HG03378 (cell line): ENCODE results near the gene WBP2.
"Not testable (repeated sequence)": the region's sequence is repeated elsewhere in the genome, so short reads cannot be mapped to it uniquely, and the experiment has no call there.

Experiments
- ATAC-seq: cut with Tn5 transposase; IDR thresholded peaks from one replicate; pipeline ENCODE4 v1.9.1; 2021; ENCODE audit warnings: mild to moderate bottlenecking, moderate library complexity; ENCODE audit not compliant: unreplicated experiment

WBP2 gene

DNA sequence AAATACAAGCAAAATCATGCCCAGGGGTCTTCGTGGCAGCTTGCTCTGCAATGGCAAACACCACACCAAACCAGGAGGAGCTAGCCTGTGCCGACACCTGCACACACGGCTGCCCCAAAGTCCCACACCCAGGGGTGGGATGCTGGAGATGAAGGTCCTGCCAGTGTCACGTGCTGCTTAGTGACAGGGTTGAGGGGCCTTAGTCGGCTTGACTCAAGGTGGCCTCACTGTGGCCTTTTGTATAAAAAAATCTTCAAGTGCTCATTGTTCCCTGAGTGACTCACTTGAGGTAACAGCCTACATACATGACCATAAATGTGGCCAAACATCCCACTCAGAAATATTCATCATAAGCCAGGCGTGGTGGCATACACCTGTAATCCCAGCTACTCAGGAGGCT lies 34.3 kb upstream of the WBP2 start:
- ATAC-seq = no peak

DNA sequence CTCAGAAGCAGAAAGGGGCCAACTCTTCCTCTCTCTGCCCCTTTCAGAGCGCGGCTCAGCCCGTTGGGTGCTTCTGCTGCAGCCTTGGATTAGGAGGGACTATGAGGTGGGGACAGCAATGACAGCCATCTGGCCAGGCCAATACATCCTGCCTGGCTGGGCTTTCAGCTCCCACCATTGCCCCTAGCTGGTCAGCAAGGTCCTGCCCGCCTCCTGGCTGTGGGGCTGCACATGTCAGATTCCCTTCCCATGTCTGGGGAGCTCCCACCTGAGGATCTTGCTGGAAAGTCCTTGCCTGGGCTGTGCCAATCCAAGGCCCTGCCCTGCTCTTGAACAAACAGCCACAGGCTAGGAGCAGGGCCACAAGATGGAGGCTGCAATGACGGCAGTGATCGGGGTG lies 33.3 kb upstream of the WBP2 start:
- no peak for ATAC-seq

DNA sequence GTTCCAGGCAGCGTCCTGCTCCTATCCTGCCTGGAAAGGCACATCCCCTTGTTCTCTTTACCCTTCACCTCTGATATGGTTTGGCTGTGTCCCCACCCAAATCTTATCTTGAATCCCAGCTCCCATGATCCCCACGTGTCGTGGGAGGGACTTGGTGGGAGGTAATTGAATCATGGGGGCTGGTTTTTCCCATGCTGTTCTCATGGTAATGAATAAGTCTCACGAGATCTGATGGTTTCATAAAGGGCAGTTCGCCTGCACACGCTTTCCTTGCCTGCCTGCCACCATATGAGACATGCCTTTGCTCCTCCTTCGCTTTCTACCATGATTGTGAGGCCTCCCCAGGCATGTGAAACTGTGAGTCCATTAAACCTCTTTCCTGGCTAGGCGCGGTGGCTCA lies 30.7 kb upstream of the WBP2 start:
- ATAC-seq = not testable (repeated sequence)

DNA sequence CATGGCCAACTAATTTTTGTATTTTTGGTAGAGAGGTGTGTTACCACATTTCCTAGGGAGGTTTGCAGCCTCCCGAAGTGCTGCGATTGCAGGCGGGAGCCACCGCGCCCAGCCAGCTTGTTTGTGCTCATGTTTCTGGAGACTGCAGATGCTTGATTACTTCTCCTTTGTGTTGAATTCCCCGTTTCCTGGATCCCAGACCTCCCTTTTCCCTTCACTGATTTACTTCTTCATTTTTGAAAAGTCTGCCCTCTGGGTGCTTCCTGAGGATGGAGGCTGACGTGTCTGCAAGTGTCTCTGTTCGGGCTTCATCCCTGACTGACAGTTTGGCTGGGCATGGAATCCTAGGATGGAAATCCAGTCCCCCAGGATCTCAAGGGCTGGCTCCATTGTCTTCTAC lies 30.3 kb upstream of the WBP2 start:
- ATAC-seq = no peak

DNA sequence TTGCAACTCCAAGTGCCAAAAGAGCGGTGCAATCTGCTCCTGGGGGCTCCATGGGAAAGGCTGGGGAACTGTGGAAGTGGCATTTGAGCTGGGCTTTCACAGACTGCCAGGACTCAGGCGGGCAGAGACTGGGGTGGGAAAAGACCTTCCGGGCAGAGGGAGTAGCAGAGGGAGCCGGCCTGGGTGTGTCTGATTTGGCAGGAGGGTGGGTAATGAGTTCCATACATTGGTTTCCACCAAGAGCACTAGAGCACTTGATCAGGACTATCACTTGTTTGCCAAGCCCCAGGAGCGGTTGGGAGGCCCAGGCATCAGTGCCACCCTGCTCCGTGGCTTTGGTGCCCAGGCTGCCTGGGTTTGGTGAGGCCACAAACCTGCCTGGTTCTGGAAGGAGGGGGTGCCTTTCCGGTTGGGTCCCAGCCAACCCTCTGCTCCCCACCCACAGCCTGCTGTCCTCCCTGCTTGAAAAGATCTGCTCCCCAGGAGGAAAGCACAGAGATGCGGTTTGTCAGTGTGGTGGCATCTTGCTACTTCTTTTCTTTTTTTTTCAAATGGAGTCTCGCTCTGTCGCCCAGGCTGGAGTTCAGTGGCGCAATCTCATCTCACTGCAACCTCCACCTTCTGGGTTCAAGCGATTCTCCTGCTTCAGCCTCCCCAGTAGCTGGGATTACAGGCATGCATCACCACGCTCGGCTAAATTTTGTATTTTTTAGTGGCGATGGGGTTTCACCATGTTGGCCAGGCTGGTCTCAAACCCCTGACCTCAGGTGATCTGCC lies 26.7 kb upstream of the WBP2 start:
- ATAC-seq = no peak

DNA sequence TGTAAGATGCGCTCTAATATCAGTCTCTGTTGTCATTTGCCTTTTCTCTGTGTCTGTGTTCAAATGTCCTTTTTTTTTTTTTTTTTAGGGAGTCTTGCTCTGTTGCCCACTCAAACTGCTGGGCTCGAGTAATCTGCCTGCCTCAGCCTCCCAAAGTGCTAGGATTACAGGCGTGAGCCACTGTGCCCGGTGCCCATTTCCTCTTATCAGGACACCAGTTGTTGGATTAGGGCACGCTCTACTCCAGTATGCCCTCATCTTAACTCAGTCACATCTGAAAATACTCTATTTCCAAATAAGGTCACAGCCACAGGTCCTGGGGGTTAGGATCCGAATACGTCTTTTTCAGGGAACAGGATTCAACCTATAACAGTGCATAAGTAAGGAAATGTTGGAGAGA lies 25.1 kb upstream of the WBP2 start:
- no peak for ATAC-seq

DNA sequence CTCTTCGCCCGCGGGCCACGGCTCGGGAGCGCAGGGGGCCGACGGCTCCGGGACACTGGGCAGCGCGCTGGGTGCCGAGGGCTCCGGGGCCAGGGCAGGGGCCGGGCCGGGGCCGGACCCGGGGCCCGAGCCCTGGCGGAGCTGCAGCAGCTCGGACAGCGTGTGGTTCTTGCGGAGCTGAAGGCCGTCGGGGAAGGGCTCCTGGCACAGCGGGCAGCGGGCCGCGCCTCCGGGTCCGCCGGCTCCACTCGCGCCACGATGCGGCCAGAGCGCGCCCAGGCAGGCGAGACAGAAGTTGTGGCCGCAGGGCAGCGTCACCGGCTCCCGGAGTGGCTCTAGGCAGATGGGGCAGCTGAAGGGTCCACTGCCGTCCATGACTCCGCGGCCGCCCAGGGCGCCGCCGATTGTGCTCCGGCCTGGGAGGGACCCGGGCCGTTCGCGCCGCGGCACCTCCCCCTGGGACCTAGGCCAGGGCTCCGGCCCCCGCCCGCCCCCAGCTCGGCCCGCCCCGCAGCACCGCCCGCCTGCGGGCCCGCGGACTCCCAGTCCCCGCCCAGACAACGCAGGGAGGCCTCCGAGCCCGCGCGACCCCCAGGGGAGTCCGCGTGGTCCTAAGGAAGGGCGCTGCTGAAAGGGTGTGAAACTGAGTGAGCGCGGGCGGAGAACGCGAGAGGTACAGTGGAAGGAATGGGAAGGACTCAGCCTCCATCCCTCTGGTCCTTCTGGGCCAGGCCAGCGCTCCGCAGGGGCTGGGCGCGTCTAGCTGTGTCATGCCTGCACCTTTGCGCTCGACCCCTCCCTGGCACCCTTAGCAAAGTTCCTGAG lies 23.3 kb upstream of the WBP2 start, which contains the start of gene TRIM47:
Gene TRIM47, minus strand, starts transcription at position 408 of the 825 bp plus-strand sequence. Its CDS starts 33 bp downstream, at position 375.
- no peak for ATAC-seq

DNA sequence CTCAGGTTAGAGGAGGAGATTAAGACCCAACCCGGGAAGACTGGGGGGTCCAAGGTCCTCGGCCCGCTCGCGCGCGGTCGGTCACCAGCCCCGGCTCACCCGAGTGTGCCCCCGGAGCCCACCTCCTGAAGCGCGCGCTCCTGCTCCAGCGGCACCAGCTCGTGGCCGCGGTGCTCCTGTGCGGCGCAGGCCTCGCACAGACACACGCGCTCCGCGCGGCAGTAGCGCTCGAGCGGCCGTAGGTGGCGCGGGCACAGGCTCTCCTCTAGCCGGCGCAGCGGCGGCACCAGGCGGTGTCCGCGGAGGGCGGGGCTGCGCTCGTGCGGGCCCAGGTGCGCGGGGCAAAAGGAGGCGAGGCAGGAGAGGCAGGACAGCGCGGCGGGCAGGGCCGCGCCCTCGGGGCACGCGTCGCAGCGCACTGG lies 22.6 kb upstream of the WBP2 start:
- ATAC-seq = no peak

DNA sequence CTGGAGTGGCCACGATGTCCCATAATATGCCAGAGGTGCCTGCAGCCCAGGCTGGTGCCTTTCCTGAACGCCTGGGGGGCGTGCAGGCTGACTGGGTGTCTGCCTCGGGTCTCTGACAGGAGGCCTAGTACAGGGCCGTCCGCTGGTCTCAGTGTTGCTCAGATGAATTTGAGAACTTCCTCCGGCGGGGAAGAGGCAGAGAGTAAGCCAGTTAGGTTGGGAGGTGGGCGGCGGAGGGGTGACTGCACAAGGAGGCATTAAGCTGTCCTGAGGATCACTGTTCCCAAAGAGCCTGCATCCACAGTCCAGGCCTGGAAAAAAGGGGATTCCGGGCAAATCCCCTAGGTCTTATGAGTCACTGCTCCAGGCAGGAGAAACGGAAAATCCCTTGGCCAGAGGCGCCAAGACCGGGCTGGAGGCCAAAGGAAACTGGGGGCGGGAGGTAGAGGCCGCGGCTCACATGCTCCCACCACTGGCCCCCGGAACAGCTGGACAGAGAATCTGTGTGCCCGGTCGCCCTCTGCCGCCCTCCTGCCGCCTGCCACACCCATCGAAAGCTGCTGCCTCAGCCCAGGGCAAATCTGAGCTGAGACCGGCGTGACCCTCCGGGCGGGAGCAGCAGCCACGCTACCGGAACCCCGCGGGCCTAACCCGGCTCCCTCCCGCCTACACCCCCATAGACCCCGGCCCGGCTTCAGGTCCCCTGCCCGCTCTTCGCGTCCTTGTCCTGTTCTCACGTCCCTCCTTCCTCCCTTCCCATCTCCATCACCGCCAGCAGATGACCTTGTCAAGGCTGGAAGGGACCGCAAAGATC lies 22.0 kb upstream of the WBP2 start:
- no peak for ATAC-seq

DNA sequence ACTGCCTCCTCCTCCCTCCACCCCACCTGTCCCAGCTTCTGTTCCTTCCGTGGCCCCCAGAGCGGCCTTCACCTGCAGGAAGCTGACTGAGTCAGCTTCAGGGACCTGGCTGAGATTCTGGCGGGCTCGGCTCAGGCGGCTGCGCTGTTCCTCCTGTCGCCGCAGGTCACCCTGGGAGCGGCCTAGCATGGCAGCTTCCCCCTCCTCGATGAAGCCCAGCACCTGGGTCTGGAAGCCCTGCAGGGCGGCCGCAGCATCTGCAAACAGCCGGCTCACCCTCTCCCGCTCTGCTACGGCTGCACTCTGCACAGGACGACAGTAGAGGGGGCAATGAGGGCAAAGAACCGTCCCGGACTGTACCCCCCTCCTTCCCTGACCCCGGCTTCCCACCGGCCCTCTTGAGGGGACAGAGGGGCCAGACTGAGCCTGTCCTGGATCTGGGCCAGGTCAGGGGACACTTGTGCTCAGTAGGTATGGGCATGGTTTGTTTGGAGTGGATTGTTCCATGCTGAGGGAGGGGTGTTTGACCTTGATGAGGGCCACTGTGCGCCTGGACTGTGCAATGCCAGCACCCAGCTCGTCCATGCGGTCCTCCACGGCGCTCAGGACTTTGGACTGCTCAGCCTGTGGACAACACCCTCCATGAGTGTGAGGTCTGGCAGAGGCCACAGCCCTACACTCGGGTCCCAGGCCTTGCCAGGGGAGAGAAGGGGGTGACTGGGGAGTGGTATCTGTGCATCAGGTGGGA lies 21.2 kb upstream of the WBP2 start:
- ATAC-seq = no peak

DNA sequence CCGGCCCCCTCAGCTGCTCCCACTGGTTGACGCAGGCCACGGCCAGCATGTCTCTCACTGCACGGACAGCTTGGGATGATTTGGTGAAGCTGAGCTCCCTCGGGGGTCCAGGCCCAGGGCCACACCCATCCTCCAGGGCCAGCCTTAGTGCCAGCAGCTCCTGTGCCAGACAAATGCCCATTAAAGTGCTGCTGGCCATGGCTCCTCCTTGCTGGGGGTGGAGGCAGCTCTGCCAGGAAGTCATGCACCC lies 20.7 kb upstream of the WBP2 start:
- no peak for ATAC-seq

DNA sequence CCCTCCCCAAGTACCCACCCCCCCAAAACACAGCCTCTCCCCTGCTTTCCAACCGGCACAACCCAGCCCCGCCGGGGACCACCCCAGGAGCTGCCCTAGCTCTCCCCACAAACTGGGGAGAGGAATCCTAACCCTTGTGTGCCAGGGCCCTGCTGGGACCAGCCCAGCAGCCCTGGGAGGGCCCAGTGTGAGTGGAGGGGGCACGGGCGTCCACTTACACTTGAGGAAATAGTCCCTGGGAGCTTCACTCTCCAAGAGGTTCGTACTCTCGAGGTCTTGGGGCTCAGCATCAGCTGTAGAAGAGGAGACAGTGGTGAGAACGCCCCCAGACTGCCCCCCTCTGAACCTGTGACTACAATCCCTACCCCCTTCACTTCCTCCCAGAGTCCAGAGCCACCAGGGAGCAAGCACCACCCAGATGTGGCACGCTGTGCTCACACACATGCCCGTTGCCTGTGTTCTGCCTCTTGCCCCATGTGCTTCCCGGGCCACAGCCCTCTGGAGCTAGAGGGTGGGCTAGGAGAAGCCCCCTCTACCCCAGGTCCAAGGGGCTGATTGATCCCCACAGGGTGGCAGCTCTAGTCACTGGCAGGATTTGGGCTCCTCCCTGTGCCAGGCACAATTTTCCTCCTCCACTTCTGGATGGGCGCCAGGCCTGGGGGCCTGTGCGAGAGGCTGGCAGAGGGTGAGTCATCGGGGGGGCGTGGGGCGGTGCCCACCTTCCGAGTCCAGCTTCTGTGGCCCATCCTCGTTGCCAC lies 20.2 kb upstream of the WBP2 start:
- ATAC-seq = no peak

DNA sequence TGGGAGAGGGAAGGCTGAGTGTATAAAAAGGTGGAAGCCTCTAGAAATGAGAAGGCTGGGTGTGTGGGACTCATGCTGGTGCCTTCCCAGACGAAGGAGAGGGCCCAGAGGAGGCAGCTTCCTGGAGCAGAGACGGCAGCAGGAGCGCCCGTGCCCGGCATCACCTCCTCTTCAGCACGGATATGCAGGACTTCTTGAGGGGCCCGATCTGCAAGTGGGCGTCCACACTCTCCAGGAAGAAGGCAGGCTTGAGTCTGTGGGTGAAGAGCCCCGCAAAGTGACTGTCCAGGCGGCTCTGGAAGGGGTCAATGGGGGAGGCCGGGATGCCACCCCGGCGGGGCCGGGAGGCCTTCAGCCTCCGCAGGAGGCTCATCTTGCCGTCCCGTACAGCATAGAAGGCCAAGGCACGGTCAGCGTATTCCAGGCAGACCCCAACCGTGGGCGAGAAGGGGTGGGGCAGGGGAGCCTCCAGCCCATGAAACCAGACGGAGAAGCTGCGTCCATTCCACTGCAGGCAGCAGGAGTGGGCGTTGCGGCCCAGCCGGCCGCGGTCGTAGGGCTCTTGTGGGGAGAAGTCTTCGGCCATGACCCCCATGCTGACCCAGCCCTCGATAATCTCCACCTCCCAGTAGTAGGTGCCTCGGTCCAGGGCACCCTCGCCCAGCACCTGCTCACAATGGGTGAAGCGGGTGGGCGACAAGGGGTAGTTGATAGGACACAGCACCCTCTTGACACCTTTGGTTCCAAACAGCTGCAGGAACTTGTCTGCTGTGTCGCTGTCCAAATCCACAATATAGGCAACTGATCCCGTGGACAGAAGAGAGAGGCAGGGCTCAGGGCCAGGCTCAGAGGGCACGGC lies 19.4 kb upstream of the WBP2 start:
- no peak for ATAC-seq

DNA sequence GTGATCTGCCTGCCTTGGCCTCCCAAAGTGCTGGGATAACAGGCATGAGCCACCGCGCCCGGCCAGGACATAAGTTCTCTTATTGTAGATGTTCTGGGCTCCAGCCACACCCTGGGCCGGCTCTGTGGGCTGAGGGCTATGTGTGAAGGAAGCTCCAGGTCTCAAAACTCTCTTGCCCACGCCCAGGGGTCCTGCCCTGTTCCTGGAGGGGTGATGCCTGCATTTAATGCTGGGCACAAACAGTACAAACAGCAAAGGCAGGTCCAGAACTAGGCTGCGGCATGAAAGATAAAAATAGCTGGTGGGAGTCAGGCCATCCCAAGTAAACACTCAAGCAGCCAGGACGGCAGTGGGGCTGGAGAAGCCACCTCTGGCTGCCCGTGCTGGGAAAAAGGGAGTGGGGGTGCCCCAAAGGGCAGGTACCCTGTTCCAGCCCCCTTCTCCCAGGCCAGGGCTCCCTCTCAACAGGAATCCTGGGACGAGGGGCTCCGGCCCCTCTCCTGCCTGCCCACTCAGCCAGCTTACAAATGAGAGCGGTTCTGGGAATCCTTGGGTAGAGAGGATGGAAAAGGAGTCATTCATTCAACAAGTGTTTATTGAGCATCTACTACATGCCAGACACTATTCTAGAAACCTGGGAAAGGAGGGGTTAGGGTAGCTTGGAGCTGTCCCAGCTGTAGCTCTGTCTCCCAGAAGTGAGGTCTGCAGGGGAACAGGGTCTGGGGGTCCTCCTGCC lies 18.6 kb upstream of the WBP2 start:
- no peak for ATAC-seq

DNA sequence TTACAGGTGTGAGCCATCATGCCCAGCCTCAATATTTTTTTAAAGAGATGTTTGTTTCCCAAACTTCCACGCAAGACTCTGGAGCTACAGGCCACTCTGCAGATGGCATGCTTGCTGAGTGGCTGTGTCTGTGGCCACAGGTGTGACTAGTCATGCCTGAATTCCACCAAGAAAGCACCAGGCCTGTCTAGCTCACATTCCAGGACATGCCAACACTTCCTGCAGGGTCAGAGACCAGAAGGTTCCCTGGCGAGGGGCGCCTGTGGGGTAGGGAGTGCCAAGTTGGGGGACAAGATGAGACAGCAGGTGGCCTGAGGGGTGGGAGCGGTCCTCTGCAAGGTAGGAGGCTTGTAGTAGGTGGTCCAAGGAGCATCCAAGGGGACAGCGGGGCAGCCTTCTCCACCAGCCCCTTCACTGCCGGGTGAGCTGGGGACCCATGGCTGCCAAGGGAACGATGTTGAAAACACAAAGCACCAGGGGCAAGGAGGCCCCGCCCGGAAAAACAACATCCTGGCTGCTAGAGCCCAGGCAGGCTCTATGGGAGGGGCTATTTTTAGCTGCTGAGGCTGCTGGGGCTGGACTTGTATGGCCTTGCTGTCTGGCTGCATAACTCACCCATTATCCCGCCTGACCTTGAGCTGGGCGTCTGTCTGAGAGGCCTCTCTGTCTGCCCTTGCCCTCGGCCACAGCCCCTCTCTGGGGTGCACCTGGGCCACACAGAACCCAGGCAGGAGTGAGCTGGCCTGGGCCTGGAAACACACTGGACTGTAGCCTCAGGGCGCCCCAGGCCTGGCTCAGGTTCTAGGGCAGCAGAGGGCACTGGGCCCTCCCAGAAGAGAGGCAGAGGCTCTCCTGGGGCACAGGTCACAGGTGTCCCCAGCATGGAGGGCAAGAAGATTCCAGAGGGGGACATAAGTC lies 17.6 kb upstream of the WBP2 start:
- ATAC-seq = no peak

DNA sequence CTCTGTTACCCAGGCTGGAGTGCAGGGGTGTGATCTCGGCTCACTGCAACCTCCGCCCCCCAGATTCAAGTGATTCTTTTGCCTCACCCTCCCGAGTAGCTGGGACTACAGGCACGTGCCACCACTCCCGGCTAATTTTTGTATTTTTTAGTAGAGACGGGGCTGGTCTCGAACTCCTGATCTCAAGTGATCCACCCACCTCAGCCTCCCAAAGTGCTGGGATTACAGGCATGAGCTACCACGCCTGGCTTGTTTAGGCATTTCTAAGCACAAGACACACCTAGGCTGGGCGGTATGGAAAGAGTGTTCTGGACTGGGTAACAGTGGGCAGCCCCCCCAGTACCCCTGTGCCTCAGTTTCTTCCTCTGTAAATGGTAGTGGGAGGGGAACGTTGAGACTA lies 15.1 kb upstream of the WBP2 start:
- ATAC-seq = not testable (repeated sequence)

DNA sequence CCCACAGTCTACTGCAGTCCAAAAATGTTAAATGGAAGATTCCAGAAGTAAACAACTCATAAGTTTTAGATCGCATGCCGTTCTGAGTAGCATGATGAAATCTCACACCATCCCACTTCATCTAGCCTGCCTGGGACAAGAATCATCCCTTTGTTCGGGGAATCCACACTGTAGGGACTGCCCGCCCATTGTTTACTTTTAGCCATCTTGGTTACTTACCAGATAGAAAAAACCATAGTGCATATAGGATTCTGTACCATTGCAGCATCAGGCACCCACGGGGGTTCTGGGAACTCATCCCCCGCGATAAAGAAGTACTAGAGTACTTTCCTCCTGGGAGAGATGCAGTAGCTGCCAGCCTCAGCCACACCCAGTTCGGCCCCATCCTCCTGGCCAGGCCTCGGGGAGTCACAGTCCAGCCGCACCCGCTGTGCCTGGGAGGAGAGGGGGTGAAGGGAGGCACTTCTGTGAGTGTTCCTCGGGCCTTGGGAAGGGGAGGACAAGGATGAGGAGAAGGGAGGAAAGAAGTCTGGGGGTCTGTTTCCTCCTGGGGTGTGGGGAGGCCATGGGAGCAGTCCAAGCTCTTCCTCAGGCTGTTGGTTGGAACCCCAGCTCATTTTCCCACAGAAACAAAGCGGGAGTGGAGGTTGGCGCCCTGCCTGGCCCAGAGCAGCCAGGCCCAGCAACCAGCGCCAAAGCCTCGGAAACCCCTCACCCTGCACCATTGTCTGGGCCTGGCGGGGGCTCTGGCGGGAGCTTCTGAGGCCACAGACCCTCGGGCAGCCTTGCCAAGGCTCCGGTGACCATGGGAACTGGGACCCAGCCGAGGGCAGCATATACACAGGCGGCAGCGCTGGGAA lies 14.4 kb upstream of the WBP2 start:
- ATAC-seq = no peak
